Fibroblast of skin of right quadriceps (primary cell): ENCODE measurements around the gene MPLKIP.
"Not testable (repeated sequence)": the region's sequence is repeated elsewhere in the genome, so short reads cannot be mapped to it uniquely, and the experiment has no call there.

Experiments
- DNase-seq: peaks from one replicate; pipeline ENCODE4 v3.0.0-alpha.2; 2013

MPLKIP gene

DNA sequence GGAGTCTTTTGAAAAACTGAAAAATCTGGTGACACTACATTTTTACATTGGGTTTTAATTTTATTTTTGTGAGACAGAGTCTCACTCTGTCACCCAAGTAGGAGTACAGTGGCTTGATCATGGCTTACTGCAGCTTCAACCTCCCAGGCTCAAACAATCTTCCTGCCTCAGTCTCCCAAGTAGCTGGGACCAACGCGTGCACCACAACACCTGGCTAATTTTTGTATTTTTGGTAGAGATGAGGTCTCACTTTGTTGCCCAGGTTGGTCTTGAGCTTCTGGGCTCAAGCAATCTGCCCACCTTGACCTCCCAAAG is 11.5 kb downstream of the MPLKIP start:
- DNase-seq, result no peak

DNA sequence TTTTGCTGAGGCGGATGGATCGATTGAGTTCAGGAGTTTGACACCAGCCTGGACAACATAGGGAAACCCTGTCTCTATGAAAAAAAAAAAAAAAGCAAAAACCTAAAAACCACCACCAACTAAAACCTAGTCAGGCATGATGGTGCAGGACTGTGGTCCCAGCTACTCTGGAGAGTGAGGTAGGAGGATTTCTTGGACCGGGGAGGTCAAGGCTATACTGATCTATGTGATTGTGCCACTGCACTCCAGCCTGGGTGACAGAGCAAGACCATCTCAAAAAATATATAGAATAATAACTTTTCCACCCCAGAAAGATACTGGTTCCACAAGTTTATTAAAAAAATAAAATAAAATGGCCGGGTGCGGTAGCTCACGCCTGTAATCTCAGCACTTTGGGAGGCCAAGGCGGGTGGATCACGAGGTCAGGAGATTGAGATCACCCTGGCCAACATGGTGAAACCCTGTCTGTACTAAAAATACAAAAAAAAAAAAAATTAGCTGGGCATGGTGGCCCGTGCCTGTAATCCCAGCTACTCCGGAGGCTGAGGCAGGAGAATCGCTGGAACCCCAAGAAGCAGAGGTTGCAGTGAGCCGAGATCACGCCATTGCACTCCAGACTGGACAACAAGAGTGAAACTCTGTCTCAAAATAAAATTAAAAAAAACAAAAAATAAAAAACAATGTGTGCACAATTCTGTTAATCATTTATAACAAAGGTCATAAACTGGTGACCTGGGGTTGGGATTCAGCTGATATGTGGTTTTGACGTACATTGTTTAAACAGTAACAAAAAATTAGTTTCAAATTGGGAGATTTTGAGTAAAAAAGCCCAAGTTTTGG is 12.1 kb downstream of the MPLKIP start:
- DNase-seq, result not testable (repeated sequence)

DNA sequence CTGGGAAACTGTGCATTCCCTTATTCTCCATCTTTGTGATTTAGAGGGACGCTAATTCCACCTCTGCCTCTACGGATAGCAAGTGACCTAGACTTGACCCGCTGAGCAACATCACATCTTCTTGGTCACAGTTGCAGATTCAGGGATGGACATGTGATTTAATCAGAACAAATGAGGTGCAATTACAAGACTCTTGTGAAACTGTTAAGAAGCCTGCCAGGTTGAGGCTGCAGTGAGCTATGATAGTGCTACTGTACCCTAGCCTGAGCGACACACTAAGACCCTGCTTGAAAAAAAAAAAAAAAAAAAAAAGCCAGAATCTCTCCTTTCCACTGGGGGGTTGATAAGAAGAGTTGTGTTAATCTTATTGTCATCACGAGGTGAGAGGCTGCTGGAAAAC is 14.4 kb downstream of the MPLKIP start:
- no peak for DNase-seq

- not testable (repeated sequence) for DNase-seq
Observed at GRCh38 chr7:40118201-40118600, 16.2 kb downstream of the MPLKIP start.

DNA sequence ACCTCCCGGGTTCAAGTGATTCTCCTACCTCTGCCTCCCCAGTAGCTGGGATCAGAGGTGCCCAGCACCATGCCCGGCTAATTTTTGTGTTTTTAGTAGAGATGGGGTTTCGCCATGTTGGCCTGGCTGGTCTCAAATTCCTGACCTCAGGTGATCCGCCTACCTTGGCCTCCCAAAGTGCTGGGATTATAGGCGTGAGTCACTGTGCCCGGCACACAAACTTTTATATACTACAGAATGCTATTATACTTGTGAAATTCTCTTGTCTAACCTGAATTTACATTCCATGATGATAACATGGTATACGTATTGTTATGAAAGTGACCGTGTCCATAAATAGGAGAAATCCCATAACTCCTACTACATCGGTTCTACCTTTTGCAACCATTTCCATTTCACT is 17.2 kb downstream of the MPLKIP start:
- not testable (repeated sequence) for DNase-seq

GRCh38 chr7:40115936-40116335 is 18.5 kb downstream of the MPLKIP start:
- no peak for DNase-seq

DNA sequence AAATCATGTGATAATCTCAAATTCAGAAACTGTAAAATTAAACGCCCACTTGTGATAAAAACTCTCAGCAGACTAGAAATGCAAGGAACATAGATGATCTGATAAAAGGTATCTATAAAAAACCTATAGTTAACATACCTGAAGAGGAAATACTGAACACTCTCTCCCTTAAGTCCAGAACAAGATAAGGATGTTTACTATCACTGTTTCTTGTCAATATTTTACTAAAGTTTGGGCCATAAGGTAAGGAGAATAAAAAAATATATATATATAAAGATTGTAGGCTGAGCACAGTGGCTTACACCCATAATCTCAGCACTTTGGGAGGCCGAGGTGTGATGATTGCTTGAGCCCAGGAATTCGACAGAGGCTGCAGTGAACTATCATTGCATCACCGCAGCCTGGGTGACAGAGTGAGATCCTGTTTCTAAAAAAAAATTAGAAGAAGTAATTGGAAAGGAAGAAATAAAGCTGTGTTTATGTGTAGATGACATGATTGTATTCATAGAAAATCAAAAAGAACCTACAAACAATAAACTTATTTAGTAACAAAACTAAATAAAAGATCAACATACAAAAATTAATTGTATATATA is 28.4 kb downstream of the MPLKIP start:
- DNase-seq, result no peak

GRCh38 chr7:40102897-40103296 is 31.5 kb downstream of the MPLKIP start:
- no peak for DNase-seq

DNA sequence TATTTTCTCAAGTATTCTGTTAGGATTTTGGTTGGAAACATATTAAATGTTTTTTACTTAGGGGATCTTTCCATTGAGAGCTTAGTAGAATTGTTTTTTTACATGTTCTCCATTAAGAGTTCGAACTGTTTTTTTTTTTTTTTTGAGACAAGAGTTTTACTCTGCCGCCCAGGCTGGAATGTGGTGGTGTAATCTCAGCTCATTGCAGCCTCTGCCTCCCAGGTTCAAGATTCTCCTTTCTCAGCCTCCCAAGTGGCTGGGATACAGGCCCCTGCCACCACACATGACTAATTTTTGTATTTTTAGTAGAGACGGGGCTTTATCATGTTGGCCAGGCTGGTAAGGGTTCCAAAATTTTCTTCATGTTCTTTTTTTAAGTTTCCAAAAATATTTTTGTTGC is 33.2 kb downstream of the MPLKIP start:
- DNase-seq, result no peak

GRCh38 chr7:40099837-40100236 is 34.6 kb downstream of the MPLKIP start:
- DNase-seq, result no peak

GRCh38 chr7:40098810-40099209 is 35.6 kb downstream of the MPLKIP start:
- no peak for DNase-seq

GRCh38 chr7:40097728-40098127 is 36.7 kb downstream of the MPLKIP start:
- peak; percentile 8 for DNase-seq

GRCh38 chr7:40095695-40096327 is 38.6 kb downstream of the MPLKIP start:
- DNase-seq, result no peak

DNA sequence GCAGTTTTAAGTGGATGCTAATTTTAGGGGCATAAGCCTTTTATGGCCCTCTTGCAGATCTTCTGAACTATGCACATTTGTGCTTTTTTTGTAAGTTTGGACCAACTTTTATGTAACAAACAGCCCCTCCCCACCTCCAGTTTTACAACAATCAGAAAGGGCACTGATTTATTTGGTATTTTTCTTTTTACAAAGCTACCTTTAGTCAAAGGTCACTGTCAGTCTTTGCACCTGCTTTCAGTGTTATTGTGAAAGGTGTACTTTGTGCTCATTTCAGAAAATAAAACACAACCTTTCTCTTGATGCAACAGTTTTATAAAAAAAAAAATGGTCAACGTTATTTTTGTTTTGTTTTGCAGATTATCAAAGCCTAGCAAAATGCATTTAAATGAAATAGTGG is 39.2 kb downstream of the MPLKIP start:
- DNase-seq, result no peak

- DNase-seq, result no peak
Observed at GRCh38 chr7:40093631-40094350, 40.6 kb downstream of the MPLKIP start.

GRCh38 chr7:40092182-40092581 is 42.2 kb downstream of the MPLKIP start:
- no peak for DNase-seq

GRCh38 chr7:40077849-40078248 is 56.6 kb downstream of the MPLKIP start:
- peak; percentile 18 for DNase-seq
